Fibroblast of pulmonary artery (primary cell): ENCODE data around the gene FAM222A.

Experiments
- DNase-seq: peaks from one replicate; pipeline ENCODE4 v3.0.0-alpha.2; 2010; ENCODE audit warnings: low read depth
- H3K4me3 ChIP-seq: replicated peaks from 2 replicates; pipeline ENCODE4 v1.5.1; 2011; ENCODE audit warnings: low read depth, mild to moderate bottlenecking, control low read depth, low read length, moderate library complexity
- TF ChIP-seq, protein P1 (sequence below): IDR thresholded peaks from 2 replicates; pipeline ENCODE4 v1.5.1; 2011; ENCODE audit warnings: mild to moderate bottlenecking, control low read depth, low read length, inconsistent platforms; ENCODE audit errors: missing control alignments

FAM222A gene

DNA sequence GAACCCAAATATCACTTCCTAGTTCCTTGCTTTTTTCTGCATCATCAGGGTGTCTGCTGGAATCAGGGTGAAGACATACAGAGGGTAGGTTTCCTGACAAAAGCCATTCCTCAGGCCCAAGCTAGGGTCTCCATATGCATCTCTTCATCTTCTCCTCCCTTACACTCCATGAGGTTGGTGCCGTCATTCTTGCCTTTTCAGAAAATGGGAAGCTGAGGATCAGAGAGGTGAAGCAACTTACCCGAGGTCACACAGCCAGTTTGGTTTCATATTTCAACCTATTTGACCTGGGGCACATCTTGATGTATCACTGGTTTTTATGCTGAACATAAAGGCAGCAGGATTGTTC lies 7.3 kb upstream of the FAM222A start:
- DNase-seq, result no peak
- TF ChIP-seq, protein P1, sequence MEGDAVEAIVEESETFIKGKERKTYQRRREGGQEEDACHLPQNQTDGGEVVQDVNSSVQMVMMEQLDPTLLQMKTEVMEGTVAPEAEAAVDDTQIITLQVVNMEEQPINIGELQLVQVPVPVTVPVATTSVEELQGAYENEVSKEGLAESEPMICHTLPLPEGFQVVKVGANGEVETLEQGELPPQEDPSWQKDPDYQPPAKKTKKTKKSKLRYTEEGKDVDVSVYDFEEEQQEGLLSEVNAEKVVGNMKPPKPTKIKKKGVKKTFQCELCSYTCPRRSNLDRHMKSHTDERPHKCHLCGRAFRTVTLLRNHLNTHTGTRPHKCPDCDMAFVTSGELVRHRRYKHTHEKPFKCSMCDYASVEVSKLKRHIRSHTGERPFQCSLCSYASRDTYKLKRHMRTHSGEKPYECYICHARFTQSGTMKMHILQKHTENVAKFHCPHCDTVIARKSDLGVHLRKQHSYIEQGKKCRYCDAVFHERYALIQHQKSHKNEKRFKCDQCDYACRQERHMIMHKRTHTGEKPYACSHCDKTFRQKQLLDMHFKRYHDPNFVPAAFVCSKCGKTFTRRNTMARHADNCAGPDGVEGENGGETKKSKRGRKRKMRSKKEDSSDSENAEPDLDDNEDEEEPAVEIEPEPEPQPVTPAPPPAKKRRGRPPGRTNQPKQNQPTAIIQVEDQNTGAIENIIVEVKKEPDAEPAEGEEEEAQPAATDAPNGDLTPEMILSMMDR, result no peak
- H3K4me3 ChIP-seq, result no peak overlapping the region

DNA sequence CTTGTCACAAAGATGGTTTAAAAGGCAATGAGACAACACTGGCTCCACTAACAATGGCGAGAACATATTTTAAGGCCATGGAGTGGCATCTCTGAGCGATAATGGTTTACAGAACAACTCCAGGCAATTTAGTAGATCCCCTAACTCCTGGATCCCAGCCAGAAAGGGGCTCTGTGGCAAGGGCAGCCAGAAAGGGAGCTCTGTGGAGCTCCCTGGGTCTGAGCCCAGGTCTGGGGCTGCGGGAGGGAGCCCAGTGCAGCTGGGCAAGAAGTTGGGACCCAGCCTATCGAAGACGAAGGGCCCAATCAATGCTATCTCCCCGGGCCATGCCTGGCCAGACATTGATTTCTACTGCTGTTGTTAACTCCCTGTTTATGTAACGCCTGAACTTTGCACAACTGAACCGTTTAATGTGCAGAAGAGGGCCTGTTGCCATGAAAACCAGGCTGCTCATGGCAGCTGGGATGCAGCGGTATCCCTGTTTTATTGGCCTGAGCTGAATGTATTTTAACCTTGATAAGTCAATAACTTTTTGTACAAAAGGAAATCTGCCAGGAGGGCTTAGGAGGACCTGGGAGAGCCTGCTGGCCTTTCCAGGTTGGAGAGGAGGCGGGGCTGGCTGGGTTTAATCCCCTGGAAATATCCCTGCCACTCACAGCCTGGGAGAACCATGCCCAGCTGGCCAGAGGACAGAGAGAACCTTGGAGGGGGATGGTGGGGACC lies 6.7 kb upstream of the FAM222A start:
- no peak overlapping the region for H3K4me3 ChIP-seq
- DNase-seq, result no peak
- TF ChIP-seq, protein P1, result no peak

DNA sequence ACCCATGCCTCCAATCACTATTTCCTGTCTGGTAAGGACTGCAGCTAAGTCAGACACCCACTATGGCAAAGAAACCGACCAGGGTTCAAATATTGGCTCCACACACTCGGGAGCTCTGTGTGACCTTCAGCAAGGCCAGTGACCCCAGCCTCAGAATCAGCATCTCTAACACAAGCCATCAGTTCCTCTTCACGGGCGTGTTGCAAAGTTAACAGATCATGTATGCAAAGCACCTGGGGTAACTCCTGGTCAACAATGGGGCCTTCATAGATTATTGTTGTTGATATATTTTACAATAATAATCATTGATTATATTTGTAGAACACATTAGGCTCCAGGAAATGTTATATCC lies 6.2 kb upstream of the FAM222A start:
- H3K4me3 ChIP-seq, result no peak overlapping the region
- TF ChIP-seq, protein P1, result no peak
- DNase-seq, result no peak

- no peak for DNase-seq
- no peak overlapping the region for H3K4me3 ChIP-seq
- TF ChIP-seq, protein P1, result no peak
These were observed 4.7 kb upstream of the FAM222A start for GRCh38 chr12:109708939-109709338.

GRCh38 chr12:109709401-109709991 lies 4.1 kb upstream of the FAM222A start:
- no peak for DNase-seq
- no peak overlapping the region for H3K4me3 ChIP-seq
- TF ChIP-seq, protein P1, result no peak

- H3K4me3 ChIP-seq, result no peak overlapping the region
- TF ChIP-seq, protein P1, result no peak
- DNase-seq, result no peak
These were observed 3.3 kb upstream of the FAM222A start for GRCh38 chr12:109710205-109710746.
